ENCODE data around the gene ATP5PO.

ATP5PO gene

DNA sequence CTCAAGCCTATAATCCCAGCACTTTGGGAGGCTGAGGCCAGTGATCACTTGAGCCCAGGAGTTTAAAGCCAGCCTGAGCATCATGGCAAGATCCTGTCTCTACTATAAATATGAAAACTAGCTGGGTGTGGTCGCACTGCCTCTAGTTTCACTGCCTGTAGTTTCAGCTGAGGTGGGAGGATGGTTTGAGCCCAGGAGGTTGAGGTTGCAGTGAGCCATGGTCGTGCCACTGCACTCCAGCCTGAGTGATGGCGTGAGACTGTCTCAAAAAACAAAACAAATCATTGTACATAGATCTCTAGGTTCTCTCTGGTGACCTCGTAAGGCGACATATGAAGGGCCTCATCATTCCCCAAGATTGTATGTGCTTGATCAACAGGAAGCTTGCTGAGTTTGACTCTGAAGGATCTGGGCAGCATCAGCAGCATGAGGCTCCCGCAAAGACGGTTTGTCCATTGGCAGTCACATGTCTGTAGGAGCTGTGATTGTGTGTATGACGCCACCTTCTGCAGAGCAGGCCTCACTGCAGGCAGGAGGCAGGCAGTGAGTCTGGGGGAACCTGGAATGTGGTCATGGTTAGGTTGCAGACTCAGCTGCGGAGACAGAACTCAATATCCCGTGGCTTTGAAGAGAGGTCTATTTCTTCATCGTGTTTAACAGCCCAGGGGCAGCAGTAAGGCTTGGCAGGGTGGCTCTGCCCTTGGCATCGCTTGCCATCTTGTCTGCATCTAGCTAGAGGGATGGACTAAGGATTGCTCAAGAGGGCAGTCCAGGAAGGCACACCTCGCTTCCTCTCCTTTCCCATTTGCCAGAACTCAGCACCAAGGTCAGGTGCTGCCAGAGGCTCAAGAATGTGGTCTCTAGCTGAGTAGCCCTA lies 14.0 kb downstream of the ATP5PO start:
- in situ Hi-C loops (cut with MboI; ENCODE audit: low sequenced_read_pairs), result loop anchor here (25.0 kb wide), 1 partner anchor 711 kb away; the partner anchor contains the start of gene RCAN1

DNA sequence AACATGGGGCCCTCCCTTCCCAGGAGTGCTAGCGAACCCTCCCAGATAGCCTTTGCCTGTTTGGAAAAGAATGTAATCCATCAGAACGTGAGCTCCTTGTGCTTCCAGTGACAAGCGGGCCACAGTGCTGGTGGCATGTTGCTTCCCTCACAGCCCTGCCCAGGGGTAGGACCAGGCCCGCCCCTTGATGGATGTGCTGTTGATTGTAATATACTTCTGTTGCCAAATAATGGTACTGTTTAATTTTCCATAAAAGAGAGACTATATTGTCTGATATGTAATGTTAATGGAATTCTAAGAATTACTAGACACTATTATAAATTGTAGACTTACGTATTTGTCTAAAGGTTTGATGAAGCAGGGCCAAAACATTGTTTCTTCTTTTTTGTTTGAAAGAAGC lies 16.4 kb downstream of the ATP5PO start:
- in situ Hi-C loops (cut with MboI; ENCODE audit: low sequenced_read_pairs), result no loop called here

DNA sequence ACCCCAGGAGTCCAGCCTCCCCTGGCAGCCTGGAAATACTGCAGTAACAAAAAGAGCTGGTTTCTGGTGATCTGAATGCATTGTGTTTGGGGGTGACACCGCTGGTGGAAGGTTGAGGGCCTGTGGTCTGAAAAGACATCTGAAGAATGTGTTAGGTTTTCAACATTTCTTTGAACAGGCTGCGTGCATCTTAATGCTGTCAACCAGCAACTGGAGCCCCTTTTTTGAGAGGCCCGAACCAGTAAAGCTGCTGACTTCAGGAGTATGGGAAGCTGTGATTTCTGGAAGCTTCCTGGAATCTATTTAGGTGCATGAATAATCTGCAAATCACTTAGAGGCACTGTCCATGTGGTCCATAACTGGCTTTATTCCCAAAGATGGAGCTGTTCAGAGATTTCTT lies 17.0 kb downstream of the ATP5PO start:
- in situ Hi-C loops (cut with MboI; ENCODE audit: low sequenced_read_pairs), result no loop called here

DNA sequence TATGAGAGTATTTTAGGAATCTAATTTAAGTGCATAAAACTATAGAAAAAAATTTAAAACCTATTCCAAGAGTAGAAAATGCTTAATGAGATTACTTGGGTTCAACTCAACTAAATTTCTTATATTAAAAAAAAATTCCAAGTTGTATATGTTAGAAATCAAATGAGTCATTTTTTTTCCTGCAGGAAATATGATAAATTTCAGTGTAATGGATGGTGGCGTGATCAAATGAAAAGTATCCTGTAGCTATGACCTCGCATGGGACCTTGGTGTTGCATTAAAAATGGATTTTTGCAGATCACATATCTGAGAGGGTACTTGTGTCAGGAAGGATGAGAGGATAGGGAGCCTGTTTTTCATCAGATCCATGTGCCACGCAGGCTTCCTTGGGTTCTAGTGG lies 17.9 kb downstream of the ATP5PO start:
- in situ Hi-C loops (cut with MboI; ENCODE audit: low sequenced_read_pairs), result no loop called here

DNA sequence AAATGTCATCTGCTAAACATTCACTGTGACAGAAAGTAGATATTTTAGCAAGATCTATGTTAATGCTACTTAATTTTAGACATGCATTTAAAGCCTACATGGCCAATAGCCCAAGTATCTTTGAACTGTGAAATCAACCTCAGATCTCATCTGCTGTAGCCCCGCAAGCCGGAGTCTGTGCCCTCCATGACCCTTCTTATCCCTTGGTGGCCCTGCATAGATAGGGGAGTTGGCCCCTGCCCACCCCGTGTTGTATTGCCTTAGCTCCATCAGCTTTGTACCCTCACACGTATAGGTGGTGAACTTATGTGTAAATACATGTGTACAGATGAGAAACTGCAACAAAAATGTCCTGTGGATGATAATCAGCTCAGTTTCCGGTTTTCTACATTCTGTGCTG lies 18.5 kb downstream of the ATP5PO start:
- in situ Hi-C loops (cut with MboI; ENCODE audit: low sequenced_read_pairs), result no loop called here

DNA sequence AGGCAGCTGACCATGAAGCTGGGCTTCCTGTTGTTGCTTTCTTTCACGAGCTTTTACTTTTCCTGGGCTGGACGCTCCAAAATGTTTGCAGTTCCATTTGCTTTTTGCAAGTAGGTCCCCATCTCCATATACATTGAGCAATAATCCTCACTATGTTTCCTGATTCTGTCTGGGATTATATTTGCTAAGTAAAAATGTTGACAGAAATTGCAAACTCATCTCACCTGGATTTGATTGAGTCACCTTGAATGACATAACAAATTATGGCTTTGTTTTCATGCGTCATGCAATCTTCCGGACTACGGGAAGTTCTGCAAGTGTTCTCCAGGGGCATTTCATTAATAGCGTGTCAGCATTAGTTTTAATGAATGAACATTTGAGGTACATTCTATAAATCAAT lies 18.9 kb downstream of the ATP5PO start:
- in situ Hi-C loops (cut with MboI; ENCODE audit: low sequenced_read_pairs), result no loop called here

DNA sequence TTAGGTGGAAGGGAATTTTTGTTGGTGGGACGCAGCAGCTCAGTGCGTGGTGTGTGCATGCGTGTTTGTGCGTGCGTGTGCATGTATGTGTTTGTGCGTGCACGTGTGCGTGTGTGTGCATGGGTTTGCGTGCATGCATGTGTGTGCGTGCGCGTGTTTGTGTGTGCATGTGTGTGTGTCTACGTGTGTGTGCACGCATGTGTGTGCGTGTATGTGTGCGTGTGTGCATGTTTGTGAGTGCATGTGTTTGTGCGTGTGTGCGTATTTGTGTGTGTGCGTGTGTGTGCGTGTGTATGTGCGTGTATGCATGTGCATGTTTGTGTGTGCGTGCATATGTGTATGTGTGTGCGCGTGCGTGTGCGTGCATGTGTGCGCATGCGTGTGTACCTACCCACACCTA lies 20.2 kb downstream of the ATP5PO start:
- in situ Hi-C loops (cut with MboI; ENCODE audit: low sequenced_read_pairs), result no loop called here

DNA sequence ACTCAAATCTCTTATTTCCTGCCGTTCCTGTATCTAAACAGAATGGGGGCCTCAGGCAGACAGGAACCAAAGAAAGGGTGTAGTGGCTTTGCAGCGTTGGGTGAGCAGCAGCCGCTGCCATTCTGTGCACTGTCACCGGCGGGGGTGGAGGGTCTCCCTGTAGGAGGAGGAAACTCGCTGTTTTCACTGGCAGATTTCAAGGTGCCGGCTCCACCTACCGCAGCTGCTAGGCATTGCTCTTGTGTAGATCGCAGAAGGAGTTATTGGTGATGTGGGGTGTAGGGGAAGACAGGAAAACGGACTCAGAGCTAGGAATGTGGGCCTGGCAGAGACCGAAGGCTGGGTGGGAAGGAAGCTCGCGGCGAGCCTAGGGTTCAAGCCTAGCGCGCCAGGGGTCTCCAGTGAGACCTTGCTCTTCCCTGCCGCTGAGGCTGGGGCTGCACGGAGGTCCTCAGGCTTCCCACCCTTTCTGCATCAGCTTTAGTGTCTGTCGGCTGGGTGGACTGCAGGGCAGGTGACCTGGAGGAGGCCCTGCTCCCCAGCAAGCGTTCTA lies 20.8 kb downstream of the ATP5PO start:
- in situ Hi-C loops (cut with MboI; ENCODE audit: low sequenced_read_pairs), result no loop called here

DNA sequence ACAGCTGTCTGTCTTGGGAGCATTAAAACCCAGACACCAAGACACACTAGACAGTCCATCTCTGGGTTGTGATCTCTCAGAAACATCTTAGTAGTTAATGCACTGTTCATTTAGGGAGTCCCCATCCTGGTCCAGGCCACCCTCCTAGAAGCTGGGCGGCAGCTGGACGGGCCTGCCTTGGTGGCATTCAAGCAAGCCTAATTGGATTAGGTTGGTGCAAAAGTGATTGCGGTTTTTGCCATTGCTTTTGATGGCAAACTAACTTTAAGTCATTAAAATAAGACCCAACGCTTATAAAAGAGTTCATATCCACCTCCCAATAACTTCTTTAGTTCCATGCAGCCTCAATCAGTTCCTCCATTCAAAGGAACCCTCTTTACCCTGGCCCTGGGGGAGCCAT lies 21.7 kb downstream of the ATP5PO start:
- in situ Hi-C loops (cut with MboI; ENCODE audit: low sequenced_read_pairs), result no loop called here

DNA sequence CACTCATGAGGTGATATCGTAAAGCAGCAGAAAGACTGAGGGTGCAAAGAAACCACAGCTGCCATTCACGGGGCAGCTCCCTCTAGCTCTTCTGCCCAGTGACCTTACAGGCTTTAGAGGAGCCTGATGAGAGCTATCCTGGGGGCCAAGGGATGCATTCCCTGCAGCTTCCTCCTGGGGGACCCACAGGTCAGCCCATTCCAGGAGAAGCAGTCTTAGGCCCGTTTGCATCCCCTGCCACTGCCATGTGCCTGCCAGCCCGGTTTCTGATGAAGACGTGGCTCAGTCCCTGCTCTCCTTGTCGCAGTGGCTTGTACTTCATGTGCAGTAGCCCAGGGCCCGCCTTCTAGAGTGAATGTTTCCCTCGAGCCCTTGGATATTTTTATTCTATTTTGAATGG lies 22.8 kb downstream of the ATP5PO start:
- in situ Hi-C loops (cut with MboI; ENCODE audit: low sequenced_read_pairs), result no loop called here

DNA sequence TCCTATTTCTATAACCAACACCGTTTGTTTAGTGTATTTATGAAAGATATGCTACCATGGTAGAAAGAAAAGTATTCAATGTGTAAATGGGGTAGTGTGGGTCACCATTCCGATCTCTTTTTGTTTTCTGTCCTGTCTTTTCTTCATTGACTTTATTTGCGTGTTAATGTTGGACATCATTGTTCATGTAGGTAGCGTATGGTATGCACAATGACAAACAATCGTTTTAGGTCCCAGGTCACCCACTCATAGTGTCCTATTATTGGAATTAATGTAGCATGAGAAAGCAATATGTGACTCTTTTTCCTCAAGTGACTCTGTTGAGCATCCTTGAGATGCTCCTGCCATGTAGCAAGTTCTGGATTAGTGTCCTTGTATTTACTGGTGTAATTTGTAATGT lies 25.4 kb downstream of the ATP5PO start:
- in situ Hi-C loops (cut with MboI; ENCODE audit: low sequenced_read_pairs), result no loop called here

DNA sequence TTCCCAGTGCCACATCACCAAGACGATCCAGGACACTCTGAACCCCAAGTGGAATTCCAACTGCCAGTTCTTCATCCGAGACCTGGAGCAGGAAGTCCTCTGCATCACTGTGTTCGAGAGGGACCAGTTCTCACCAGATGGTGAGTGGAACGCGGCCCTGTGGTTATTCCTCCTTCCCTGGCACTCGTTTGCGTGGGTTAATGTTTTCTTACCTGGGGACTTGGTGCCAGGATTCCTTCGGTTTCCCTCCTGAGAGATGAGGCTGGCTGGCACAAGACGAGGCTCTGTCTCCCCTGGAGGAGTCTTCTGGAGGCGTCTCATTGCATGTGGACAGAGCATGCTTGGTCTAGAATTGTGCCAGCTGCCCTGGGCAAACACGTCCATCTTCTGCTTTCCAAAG lies 29.3 kb downstream of the ATP5PO start:
- in situ Hi-C loops (cut with MboI; ENCODE audit: low sequenced_read_pairs), result no loop called here

DNA sequence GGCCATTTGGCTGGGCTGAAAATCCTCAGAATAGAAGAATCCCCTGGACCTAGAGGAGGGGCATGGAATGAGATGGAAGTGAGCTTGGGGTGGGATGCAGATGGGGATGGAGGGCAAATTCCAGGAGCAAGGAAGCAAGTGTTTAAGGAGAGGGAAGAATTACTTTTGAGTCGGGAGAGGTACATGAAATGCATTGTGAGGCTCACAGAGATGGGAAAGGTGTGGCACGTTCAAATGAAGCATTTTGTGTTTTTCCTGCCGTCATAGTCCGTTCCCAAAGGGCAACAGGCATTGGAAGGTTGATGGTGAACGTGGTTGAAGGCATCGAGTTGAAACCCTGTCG lies 30.5 kb downstream of the ATP5PO start:
- in situ Hi-C loops (cut with MboI; ENCODE audit: low sequenced_read_pairs), result no loop called here

DNA sequence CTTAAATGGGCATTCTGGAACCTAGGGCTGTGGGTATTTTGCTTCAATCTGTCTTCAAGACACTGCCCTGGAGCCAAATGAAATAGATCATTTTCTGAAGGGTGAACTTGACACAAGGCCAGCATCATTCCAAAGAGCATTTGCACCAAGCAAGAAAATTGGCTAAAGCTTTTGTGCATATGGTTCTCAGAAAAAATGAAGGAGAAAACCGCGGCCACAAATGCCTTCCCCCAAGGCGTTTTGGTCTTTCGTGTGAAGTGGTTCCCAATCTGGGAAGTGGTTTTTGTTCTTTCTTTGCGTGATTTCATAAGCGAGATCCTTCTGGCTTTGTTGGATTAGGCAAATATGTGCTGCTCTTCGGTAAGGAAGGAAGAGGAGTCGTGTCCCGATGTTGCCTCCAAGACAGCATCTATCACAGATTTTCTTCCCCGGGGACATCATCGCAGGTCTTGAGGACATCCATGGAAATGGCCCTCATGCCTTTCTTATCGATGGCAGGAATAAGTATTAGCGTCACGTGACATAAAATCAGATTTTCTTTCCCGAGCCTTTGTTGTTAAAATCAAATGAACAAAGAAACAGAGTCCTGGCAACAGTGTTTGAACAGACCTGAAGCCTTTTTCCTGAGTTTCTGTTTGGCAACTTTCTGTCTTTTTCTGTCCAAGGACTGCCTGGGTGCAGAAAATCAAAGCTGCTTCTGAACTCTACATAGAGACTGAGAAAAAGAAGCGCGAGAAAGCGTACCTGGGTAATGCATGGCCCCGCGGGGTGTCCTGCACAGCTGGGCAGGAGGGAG lies 31.0 kb downstream of the ATP5PO start:
- in situ Hi-C loops (cut with MboI; ENCODE audit: low sequenced_read_pairs), result no loop called here

DNA sequence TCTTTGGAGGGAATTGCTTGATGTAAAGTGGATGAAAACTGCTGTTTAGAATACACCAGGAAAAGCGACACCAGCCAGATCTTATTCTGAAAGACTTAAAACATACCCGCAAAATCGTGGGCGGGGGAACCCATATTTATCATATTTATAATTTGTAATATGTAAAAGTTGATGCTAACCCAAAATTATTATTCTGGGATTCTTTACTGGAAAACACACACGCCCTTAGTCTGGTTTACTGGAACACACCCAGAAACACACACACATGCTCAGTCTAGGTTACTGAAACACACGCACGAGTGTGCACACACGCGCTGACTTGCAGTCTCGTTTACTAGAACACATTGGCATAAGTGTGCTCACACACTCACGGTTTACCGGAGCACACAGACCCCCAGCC lies 32.5 kb downstream of the ATP5PO start:
- in situ Hi-C loops (cut with MboI; ENCODE audit: low sequenced_read_pairs), result no loop called here

DNA sequence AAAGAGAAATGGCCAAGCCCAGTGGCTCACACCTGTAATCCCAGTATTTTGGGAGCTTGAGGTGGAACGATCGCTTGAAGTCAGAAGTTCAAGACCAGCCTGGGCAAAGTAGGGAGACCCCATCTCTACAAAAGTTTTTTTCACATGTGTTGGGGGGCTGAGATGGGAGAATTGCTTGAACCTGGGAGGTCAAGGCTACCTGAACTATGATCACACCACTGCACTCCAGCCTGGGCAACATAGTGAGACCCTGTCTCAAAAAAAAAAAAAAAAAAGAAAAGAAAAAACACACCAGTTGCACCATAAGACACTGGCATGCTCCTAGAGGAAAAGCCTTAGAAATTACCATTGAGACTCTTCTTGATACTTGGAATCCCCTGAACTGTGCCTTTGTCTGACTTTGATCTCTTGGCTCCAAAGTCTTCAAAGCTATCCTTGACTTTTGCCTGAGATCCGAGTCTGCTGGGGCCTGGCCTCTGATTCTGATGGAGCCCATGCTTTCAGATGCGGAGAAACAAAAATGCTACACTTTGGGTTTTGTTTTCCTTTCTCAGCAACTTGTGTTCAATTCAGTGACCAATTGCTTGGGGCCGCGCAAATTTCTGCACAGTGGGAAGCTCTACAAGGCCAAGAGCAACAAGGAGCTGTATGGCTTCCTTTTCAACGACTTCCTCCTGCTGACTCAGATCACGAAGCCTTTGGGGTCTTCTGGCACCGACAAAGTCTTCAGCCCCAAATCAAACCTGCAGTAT lies 33.7 kb downstream of the ATP5PO start:
- in situ Hi-C loops (cut with MboI; ENCODE audit: low sequenced_read_pairs), result no loop called here

DNA sequence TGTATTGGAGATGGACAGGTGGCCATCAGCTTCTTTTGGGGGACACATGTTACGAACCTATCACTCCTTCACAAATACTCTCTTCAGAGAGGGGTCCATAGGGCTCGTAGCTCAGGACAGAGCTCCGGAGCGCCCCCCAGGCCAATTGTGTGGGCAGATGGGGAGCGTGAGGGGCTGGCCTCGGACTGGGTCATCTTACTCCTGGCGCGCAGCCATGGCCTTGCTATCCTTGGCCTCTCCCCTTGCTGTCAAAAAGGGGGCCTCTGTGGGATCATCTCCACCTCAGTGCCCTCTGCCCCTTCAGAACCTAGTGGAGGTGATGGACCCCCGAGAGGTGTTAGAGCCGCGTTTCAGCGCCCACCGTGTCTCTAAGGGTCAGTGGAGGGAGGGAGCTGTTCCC lies 35.0 kb downstream of the ATP5PO start:
- in situ Hi-C loops (cut with MboI; ENCODE audit: low sequenced_read_pairs), result no loop called here

DNA sequence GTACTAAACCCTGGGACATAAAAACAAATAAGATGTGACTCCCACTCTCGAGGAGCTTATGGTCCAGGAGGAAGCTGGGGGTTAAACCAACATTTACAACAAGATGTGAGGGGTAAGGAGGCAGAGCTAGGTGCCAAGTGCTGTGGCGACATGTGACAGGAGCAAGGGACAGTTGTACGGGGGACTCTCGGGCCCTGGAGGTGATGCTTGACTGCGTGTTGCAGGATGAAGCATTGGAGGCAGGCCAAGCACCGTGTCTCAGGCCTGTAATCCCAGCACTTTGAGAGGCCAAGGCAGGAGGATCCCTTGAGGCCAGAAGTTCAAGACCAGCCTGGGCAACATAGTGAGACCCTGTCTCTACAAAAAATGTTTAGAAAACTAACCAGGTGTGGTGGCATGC lies 36.8 kb downstream of the ATP5PO start:
- in situ Hi-C loops (cut with MboI; ENCODE audit: low sequenced_read_pairs), result no loop called here

DNA sequence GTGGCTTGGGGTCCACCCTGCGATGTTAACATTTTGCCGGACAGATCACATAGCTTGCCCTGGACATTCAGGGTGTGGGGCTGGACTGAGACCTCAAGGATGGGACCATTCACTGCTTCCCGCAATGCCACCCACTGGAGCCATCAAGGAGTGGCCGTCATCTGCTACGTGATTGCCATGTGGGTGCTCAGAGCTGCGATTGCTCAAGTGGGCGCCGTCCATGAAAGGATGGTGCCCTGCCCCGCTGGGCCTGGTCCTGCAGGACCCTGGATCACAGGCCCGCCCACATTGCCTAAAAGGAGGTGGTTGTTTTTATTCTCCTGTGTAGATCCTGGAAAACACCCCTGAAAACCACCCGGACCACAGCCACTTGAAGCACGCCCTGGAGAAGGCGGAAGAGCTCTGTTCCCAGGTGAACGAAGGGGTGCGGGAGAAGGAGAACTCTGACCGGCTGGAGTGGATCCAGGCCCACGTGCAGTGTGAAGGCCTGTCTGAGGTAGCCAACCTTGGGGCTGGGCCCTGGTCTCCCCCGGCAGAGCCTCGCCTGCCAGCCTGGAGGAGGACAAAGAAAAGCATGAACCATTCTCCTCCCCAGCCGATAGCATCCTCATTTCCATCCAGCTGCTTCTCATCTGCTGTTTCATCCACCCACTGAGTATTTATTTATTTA lies 40.4 kb downstream of the ATP5PO start:
- in situ Hi-C loops (cut with MboI; ENCODE audit: low sequenced_read_pairs), result no loop called here

DNA sequence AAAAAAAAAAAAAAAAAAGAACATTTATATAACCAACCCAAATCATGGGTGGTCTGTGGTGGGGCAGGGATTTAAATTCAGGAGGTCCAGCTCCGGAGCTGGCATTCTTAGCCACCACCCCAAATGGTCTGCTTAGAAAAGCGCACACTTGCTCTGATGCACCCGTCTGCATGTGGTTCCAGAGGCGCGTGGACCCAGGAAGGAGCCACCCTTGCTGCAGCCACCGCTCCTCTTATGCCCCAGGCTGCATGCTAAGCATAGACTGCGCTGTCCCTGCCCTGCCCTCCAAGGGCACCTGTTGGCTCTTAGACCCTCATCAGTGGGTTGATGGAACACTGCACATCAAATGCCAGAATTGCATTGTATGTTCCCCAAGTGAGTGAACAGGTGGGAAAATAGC lies 41.4 kb downstream of the ATP5PO start:
- in situ Hi-C loops (cut with MboI; ENCODE audit: low sequenced_read_pairs), result no loop called here

Data from HL-60/S4 treated with retinoic acid at 250 ng/mL for 4 days and 3 days (cell line).